ENCODE measurements around the gene DTYMK.
"Not testable (repeated sequence)": the region's sequence is repeated elsewhere in the genome, so short reads cannot be mapped to it uniquely, and the experiment has no call there.

Gene DTYMK

DNA sequence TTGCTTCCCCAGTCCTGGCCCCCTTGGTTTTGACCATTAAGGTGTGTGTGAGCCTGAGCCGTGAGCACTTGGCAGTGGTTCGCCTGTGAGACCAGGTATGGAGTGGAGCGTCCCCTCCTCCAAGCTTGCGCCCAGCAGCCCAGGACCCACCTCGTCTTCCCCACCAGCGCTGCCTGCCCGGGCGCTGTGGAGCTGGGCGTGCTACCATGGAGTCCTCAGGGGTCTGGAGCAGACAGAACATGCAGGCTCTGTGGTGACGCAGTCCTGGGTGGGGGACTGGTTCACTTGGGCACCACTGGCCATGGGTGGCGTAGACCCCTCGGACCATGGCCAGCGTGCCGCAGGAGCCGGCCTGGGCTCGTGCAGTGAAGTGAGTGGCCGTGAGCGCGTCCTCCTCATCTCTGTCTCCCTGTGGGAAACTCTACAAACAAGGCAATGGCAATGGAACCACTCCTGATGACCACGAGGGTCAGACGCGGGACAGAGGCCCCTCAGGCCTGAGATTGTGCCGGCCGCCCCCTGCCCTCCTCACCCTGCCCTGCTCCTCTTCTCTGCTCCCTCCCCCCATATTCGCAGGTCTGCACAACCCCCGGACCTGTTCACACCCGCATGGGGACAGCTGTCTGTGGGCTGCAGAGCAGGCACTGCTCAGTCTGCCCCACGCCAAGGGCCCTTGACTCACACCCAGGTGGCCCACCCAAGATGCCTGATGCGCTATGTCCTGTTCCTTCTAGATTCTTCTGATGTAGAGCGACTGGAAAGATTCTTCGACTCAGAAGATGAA lies 15.0 kb downstream of the DTYMK start:
- no peak for DNase-seq

GRCh38 chr2:241670333-241671110 lies 16.1 kb downstream of the DTYMK start:
- no peak for DNase-seq

DNA sequence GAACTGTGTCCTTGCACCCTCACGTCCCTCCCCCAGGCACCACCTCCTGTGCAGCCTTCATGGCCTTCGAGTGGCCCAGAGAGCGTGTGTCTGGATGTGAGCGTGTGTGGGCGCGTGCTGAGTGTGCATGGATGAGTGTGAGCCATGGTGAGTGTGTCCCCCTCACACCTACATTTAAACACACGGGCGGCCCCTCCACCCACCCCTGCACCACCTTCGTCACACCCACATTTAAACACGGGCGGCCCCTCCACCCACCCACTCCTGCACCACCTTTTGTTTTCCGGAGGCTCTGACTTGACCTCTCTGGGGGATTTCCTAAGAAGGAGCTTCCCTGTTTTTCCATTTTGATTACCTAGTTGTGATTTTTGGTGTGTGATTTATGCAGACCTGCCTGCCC lies 17.8 kb downstream of the DTYMK start:
- no peak for DNase-seq

DNA sequence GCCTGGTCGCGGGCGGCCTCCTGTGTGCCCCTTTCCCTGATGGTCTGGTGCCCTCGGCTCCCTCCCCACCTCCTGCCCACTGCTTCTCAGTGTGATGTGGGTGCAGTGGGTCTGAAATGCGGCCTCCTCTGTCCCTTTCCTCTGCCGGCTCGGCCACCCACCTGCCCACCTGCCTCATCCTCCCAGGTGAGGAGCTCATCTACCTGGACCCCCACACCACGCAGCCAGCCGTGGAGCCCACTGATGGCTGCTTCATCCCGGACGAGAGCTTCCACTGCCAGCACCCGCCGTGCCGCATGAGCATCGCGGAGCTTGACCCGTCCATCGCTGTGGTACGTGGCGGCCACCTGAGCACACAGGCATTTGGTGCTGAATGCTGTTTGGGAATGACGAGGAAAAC lies 18.3 kb downstream of the DTYMK start:
- DNase-seq: no peak

DNA sequence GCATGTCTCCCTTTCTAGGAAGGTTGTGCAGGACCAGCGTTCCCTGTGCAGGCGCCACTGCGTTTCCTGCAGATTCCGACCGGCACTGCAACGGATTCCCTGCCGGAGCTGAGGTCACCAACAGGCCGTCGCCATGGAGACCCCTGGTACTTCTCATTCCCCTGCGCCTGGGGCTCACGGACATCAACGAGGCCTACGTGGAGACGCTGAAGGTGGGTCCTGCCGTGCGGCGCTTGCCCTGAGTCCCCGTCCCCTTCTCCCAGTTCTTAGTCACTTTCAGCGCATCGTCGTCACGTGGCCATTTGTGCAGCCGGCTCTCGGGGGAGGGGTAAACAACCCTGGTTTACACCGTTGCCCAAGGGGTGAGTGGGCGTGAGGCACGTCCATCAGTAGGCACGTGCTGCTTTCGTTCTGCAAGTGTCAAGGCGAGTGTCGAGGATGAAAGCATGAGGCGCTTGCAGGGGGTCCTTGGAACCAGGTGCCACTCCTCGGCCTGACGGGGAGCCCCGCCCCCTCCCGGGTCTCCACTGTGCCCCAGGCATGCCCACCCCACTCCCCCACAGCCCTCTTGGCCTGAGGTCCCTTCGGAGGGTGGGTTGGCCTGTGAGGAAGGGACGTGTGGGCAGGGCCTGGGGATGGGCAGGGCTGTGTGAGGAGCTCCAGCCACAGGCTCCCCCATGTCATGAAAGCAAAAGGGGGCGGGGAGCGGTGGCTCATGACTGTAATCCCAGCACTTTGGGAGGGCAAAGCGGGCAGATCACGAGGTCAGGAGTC lies 19.8 kb downstream of the DTYMK start:
- DNase-seq: no peak

GRCh38 chr2:241665731-241666440 lies 20.7 kb downstream of the DTYMK start:
- no peak for DNase-seq

- not testable (repeated sequence) for DNase-seq
These were observed 23.9 kb downstream of the DTYMK start for GRCh38 chr2:241662731-241663130.

GRCh38 chr2:241660593-241661213 lies 25.9 kb downstream of the DTYMK start:
- DNase-seq: no peak

- no peak for DNase-seq
These were observed 27.4 kb downstream of the DTYMK start for GRCh38 chr2:241659150-241659739.

DNA sequence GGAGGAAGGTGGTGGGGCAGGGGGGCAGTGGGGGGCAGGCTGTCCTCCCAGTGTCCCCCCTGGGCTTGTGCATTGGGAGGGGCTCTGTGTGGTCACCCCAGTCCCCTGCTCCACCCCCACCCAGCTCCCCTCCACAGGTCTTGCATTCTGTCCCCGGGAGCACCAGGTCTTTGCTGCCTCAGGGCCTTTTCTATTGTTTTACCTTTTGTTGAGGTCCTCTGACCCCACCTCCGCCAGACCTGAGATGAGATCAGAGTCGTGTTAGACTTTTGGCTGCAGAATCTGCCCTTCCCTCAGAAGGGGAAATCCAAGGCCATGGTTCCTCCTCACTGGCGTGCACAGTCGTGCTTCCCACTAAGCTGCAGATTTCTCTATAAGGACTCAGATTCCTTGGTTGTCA lies 28.3 kb downstream of the DTYMK start:
- DNase-seq: no peak

- DNase-seq: no peak
These were observed 28.8 kb downstream of the DTYMK start for GRCh38 chr2:241657786-241658254.

DNA sequence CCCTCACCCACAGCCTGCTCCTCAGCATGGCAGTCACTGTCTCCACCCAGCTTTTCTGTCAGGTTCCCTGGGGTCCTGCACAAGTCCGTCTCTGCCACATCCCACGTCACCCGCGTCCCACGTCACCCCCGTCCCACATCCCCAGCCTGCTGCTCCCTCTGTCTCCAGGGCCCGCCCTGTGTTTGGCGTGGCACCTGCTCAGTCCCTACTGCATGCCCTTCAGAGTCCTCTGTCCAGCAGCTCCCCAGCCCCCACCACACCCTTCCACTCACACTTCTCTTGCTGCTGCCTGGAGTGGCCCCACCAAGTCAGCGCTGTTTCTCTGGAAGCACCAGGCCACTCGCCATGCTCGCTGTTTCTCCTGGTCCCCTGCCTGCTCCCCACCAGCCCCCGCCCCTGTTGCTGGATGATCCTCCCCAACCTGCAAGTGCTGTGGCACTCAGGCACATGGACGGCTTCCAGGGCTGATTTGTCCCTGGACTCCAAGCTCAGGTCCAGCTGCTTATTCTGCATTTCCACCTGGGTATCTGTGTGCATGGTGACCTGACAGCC lies 30.3 kb downstream of the DTYMK start:
- no peak for DNase-seq

DNA sequence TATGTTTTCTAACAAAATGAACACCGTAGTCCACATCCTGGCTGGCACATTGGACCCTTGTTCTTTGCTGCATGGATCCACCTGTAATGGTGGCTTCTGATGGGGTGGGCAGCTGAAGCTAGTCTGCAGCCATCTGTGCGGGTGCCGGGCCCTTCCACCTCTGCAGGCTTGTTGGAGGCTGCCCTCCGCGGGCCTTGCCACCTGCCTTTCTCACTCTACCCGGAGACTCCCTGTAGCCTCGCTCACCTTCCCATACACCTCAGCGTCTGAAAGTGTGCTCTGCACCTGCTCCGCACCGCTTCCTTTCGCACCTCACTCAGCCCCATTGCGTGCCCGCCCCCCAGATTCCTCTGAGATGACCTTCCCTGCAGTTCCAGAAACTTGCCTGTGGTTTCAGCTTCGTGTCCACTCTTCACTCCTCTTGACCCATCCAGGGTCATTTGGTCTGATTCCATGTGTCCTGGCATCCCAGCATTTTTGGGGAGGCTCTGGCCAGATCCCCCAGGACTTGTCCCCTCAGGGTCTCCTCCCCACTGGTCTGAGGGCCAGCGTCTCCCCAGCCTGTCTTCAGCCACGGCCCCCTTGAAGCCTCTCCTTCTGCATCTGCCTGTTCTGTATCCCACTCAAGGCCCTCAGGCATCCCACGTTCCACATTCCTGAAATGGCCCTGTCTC lies 31.0 kb downstream of the DTYMK start:
- DNase-seq: no peak

DNA sequence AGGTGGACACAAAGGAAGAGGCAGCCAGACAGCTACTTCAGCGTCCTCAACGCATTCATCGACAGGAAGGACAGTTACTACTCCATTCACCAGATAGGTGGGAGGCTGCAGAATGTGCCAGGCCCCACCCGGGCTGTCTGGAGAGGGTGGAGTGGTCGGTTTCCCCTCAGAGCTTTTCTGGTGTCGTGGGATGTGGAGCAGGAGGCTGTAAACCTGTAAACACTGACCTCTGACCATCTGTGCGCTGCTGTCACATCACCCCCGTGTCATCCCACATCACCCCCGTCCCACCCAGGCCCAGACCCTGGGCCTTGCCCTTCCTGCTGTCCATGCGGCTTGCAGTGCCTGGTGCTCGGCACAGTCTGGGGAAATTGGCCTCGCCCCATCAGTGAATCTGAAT lies 32.1 kb downstream of the DTYMK start:
- no peak for DNase-seq

- no peak for DNase-seq
These were observed 33.3 kb downstream of the DTYMK start for GRCh38 chr2:241653210-241653750.

DNA sequence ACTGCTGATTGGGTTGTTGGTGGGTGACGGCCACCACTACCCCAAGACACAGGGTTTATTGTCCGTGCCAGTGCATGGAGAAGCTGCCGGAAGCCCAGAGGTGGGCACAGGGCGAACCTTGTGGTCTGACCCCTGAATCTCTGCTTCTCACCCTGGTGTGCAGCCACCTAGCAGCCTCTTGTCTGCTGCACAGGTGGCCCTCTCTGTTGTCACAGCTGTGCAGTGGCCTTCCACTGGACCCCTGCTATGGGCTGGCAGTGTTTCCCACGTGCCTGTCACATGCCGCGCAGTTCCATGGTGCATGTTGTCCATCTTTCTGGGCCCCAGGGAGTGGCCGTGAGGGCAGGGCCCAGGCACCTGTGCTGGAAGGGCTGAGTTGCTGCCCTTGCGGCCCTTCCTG lies 33.9 kb downstream of the DTYMK start:
- DNase-seq: no peak

- no peak for DNase-seq
These were observed 34.5 kb downstream of the DTYMK start for GRCh38 chr2:241652142-241652541.

- no peak for DNase-seq
These were observed 36.7 kb downstream of the DTYMK start for GRCh38 chr2:241649927-241650326.

- no peak for DNase-seq
These were observed 37.2 kb downstream of the DTYMK start for GRCh38 chr2:241649404-241649803.

GRCh38 chr2:241648453-241648852 lies 38.2 kb downstream of the DTYMK start:
- no peak for DNase-seq

Data from NCI-H524 treated with DMSO at 0.1 percent for 48 hours (cell line).